ENCODE data around the gene PCNA. TPM values are rescaled to one million over a fixed set of nuclear protein-coding genes. Genes with fewer than 3 reads are reported as not detected.
A peak's percentile ranks its signal among the peaks of the same experiment; 100 is the strongest.

The PCNA gene
- total RNA-seq, result 10 to 100 TPM; 47.9 to 50.0 TPM
- 10 to 100 TPM; 67.3 to 74.1 TPM for polyA plus RNA-seq
- long read RNA-seq, donor 1, transcript PCNA-202 (7 exons, 1,359 nt), result minor isoform, 7 of 60 reads
- long read RNA-seq, donor 1, transcript PCNA-201 (6 exons, 1,344 nt), result major isoform, 41 of 60 reads
- long read RNA-seq, donor 1, partial matches to known transcripts, result 12 of 60 reads
- long read RNA-seq, donor 1, other reads (novel, unspliced or antisense), result 0 of 60 reads
- long read RNA-seq, donor 2, transcript PCNA-201 (6 exons, 1,344 nt), result major isoform, 25 of 31 reads
- long read RNA-seq, donor 2, partial matches to known transcripts, result 5 of 31 reads
- long read RNA-seq, donor 2, other reads (novel, unspliced or antisense), result 0 of 31 reads
- long read RNA-seq, donor 3, transcript PCNA-201 (6 exons, 1,344 nt), result major isoform, 28 of 37 reads
- long read RNA-seq, donor 3, partial matches to known transcripts, result 7 of 37 reads
- long read RNA-seq, donor 3, other reads (novel, unspliced or antisense), result 0 of 37 reads
- long read RNA-seq, donor 4, transcript PCNA-201 (6 exons, 1,344 nt), result major isoform, 25 of 43 reads
- long read RNA-seq, donor 4, partial matches to known transcripts, result 16 of 43 reads
- long read RNA-seq, donor 4, other reads (novel, unspliced or antisense), result 0 of 43 reads
- long read RNA-seq, donor 5, transcript PCNA-201 (6 exons, 1,344 nt), result major isoform, 54 of 74 reads
- long read RNA-seq, donor 5, transcript PCNA-202 (7 exons, 1,359 nt), result minor isoform, 7 of 74 reads
- long read RNA-seq, donor 5, partial matches to known transcripts, result 13 of 74 reads
- long read RNA-seq, donor 5, other reads (novel, unspliced or antisense), result 0 of 74 reads

- ATAC-seq (ENCODE audit: insufficient read depth, low FRiP score), result peak; percentile 99
- no peak for TF ChIP-seq CTCF (IDR thresholded peaks at IDR 0.05; ENCODE audit: control extremely low read depth, extremely low read depth)
- DNase-seq, result peak; percentile 97 to 98 (median 98)
- Histone ChIP-seq H3K9ac (ENCODE audit: insufficient read depth in 1 of 2, low read length in 2 of 2) (peak within 1 kb of the TSS; percentile 42 to 84), H3K9me3 (ENCODE audit: control insufficient read depth in 4 of 4, insufficient read depth in 3 of 4, low read length in 3 of 4) (no peaks in the 10 kb centered on the region), H3K27me3 (ENCODE audit: control insufficient read depth in 3 of 3, insufficient read depth in 3 of 3, low read length in 2 of 3) (no peaks in the 10 kb centered on the region), H3K36me3 (ENCODE audit: control insufficient read depth in 4 of 4, insufficient read depth in 4 of 4, low read length in 4 of 4) (peaks cover 0 to 27% (median 11%) of the 10 kb centered on the region in 4 donors), H3K4me1 (ENCODE audit: control insufficient read depth in 5 of 5, insufficient read depth in 5 of 5, low read length in 5 of 5) (peaks cover 0 to 24% (median 7%) of the 10 kb centered on the region in 5 donors), H3K4me3 (peak within 1 kb of the TSS; percentile 73), H3K27ac (ENCODE audit: low read depth in 1 of 2, low read length in 1 of 2) (peak within 1 kb of the TSS; percentile 84 to 90)
- 0% methylated on average over 66 to 71 of the region's 71 CpGs for WGBS, 2 donors
These were observed at the start of gene PCNA for GRCh38 chr20:5119435-5120184. Gene PCNA (minus strand): TSS chr20:5119958. CDS start chr20:5119798, 160 bp downstream.

DNA sequence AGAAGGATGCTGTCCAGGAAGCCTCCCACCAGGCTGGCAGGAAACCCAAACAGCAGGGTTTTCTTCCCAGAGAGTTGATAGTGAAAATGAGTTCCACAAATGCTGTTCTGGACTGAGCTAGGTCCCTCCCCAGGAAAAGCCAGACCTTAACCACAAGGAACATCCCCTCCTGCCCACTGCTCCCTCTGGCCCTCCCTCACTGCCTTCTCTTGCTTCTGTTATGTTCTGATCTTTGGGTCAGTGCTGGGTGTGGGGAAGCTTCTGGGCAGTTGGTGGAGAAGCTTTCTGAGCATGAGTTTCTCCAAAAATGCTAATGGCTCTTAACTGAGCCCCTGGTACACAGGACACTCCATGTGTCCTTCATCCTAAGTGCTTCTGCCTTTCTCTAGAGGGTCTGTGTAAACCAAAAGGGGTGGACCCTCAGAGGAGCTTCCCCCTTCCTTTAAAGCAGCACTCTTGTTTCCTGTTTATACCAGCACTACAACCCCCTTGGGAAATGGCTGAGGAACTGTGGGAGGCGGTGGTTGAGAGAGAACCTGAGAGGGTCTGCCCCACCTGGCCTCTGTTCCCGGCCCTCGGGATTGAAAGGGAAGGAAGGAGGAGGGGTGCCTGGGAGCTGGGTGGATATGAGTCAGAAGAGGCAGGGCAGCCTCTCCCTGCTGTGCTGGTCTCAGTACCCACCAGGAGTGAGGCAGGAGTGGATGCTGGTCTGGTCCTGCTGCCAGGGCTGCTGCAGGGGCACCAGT, 49.1 kb upstream of the PCNA start:
- H3K4me1 ChIP-seq (ENCODE audit: control insufficient read depth in 5 of 5, insufficient read depth in 5 of 5, low read length in 5 of 5), result peaks cover 0 to 41% (median 21%) of the 10 kb centered on the region in 5 donors
- no peaks in the 10 kb centered on the region for H3K27me3 ChIP-seq (ENCODE audit: control insufficient read depth in 3 of 3, insufficient read depth in 3 of 3, low read length in 2 of 3)
- peak overlapping the region; percentile 47 to 76 for H3K27ac ChIP-seq (ENCODE audit: low read depth in 1 of 2, low read length in 1 of 2)
- H3K36me3 ChIP-seq (ENCODE audit: control insufficient read depth in 4 of 4, insufficient read depth in 4 of 4, low read length in 4 of 4), result peaks cover 0 to 6% (median 0%) of the 10 kb centered on the region in 4 donors
- DNase-seq (peak in 2 of 3 donors; percentile 15 to 44), ATAC-seq (ENCODE audit: insufficient read depth, low FRiP score) (no peak)
- H3K4me3 ChIP-seq, result no peak overlapping the region
- TF ChIP-seq CTCF (IDR thresholded peaks at IDR 0.05; ENCODE audit: control extremely low read depth, extremely low read depth), result no peak
- WGBS, 2 donors, result 4 to 15% methylated on average over 3 of the region's 3 CpGs
- no peak overlapping the region for H3K9ac ChIP-seq (ENCODE audit: insufficient read depth in 1 of 2, low read length in 2 of 2)
- H3K9me3 ChIP-seq (ENCODE audit: control insufficient read depth in 4 of 4, insufficient read depth in 3 of 4, low read length in 3 of 4), result no peaks in the 10 kb centered on the region

All from lung (tissue), 16 donors.